Measurements from ENCODE around the gene NFX1. TPM values are rescaled to one million over a fixed set of nuclear protein-coding genes. Genes with fewer than 3 reads are reported as not detected.

Gene NFX1
- total RNA-seq, 1 experiment from 2014 or later: 15.4 TPM

- no peaks in the 10 kb centered on the region for H4K20me1 ChIP-seq (ENCODE audit: low read length)
- no peak overlapping the region for H3K4me3 ChIP-seq (ENCODE audit: low read length)
- ATAC-seq: no peak
- no peaks in the 10 kb centered on the region for H3K79me2 ChIP-seq (ENCODE audit: low read length)
- H3K36me3 ChIP-seq (ENCODE audit: low read depth, low read length): no peaks in the 10 kb centered on the region
- no peak for DNase-seq
- peaks cover 9% of the 10 kb centered on the region; the same call in 1 of the 2 replicates for H3K4me1 ChIP-seq (ENCODE audit: insufficient read depth, low read length)
- POLR2A ChIA-PET (ENCODE audit: unreplicated experiment): no interaction called here
- BruUV-seq (replicated peaks): no TSS peak
- no peaks in the 10 kb centered on the region for H3F3A ChIP-seq (ENCODE audit: low read length, unreplicated experiment)
- H3K9me2 ChIP-seq (replicated peaks; ENCODE audit: low read length): no peaks in the 10 kb centered on the region
- H2AFZ ChIP-seq (ENCODE audit: low read length): no peak overlapping the region
- intact Hi-C loops (cut with micrococcal nuclease): no loop called here
- H3K27ac ChIP-seq (ENCODE audit: low read length): no peak overlapping the region
- no peaks in the 10 kb centered on the region for H3K9me3 ChIP-seq (ENCODE audit: low read length)
- no peaks in the 10 kb centered on the region for H3K27me3 ChIP-seq (ENCODE audit: low read length)
- TF ChIP-seq, protein P1, sequence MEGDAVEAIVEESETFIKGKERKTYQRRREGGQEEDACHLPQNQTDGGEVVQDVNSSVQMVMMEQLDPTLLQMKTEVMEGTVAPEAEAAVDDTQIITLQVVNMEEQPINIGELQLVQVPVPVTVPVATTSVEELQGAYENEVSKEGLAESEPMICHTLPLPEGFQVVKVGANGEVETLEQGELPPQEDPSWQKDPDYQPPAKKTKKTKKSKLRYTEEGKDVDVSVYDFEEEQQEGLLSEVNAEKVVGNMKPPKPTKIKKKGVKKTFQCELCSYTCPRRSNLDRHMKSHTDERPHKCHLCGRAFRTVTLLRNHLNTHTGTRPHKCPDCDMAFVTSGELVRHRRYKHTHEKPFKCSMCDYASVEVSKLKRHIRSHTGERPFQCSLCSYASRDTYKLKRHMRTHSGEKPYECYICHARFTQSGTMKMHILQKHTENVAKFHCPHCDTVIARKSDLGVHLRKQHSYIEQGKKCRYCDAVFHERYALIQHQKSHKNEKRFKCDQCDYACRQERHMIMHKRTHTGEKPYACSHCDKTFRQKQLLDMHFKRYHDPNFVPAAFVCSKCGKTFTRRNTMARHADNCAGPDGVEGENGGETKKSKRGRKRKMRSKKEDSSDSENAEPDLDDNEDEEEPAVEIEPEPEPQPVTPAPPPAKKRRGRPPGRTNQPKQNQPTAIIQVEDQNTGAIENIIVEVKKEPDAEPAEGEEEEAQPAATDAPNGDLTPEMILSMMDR (conservative IDR thresholded peaks at IDR 0.05; ENCODE audit: low read depth, low read length): no peak
- TF ChIP-seq EZH2phosphoT487 (IDR thresholded peaks at IDR 0.05; ENCODE audit: borderline replicate concordance, low read length): no peak
- TF ChIP-seq EZH2 (IDR thresholded peaks at IDR 0.05; ENCODE audit: low read length, unreplicated experiment): no peak
- no peak overlapping the region for H3K4me2 ChIP-seq (ENCODE audit: low read length)
- no peak overlapping the region for H3K9ac ChIP-seq (ENCODE audit: low read length)
- CTCF ChIA-PET: no interaction called here
Measured at GRCh38 chr9:33377089-33377715, 86.9 kb downstream of the NFX1 start.

DNA sequence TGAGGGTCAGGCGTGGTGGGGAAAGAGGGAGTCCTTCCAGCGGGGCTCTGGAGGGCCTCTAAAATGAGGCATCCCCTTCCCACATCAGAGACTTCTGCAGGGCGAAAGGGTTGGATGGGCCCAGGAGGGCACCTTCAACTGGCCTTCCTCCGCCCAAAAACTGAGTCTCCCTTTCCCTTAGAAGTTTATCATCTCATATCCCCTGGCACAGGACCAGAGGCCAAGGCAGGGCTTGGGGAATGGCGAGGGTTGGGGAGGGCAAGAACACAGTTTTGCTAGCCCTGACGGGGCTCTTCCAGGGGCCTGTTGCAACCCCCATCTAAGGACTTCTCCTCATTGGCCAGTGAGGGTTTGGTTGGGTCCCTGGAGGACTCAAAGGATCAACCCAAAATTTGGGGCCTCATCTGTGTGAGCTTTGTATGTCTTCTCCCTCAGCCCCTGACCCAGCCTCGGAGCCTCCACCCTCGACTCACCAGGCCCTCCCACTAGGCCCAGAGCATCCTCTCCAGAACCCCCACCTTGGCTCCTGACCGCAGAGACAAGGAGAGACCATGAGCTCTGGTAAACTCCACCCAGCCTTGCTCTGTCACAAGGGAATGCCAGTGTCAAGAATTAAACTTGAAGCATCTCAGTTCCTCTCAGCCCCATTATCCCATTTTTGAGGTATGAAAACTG lies 87.9 kb downstream of the NFX1 start:
- peaks cover 9% of the 10 kb centered on the region; the same call in 1 of the 2 replicates for H3K4me1 ChIP-seq (ENCODE audit: insufficient read depth, low read length)
- H3K4me2 ChIP-seq (ENCODE audit: low read length): no peak overlapping the region
- no peaks in the 10 kb centered on the region for H3K9me3 ChIP-seq (ENCODE audit: low read length)
- H2AFZ ChIP-seq (ENCODE audit: low read length): no peak overlapping the region
- no peaks in the 10 kb centered on the region for H3K36me3 ChIP-seq (ENCODE audit: low read depth, low read length)
- no peak overlapping the region for H3K27ac ChIP-seq (ENCODE audit: low read length)
- no TSS peak for BruUV-seq (replicated peaks)
- ATAC-seq (no peak), DNase-seq (no peak)
- H4K20me1 ChIP-seq (ENCODE audit: low read length): no peaks in the 10 kb centered on the region
- intact Hi-C loops (cut with micrococcal nuclease): no loop called here
- H3K79me2 ChIP-seq (ENCODE audit: low read length): no peaks in the 10 kb centered on the region
- no peaks in the 10 kb centered on the region for H3F3A ChIP-seq (ENCODE audit: low read length, unreplicated experiment)
- no peak overlapping the region for H3K4me3 ChIP-seq (ENCODE audit: low read length)
- POLR2A ChIA-PET (ENCODE audit: unreplicated experiment): no interaction called here
- no peak overlapping the region for H3K9ac ChIP-seq (ENCODE audit: low read length)
- no peaks in the 10 kb centered on the region for H3K27me3 ChIP-seq (ENCODE audit: low read length)
- H3K9me2 ChIP-seq (replicated peaks; ENCODE audit: low read length): no peaks in the 10 kb centered on the region
- no peak for TF ChIP-seq EZH2 (IDR thresholded peaks at IDR 0.05; ENCODE audit: low read length, unreplicated experiment)
- TF ChIP-seq, protein P1 (conservative IDR thresholded peaks at IDR 0.05; ENCODE audit: low read depth, low read length): no peak
- TF ChIP-seq EZH2phosphoT487 (IDR thresholded peaks at IDR 0.05; ENCODE audit: borderline replicate concordance, low read length): no peak
- CTCF ChIA-PET: no interaction called here
